HL-60 (cell line): ENCODE results near the gene SMAD7.

ENCODE experiments used
- DNase-seq, 2 experiments: peaks; one replicate each; pipeline ENCODE4 v3.0.0-alpha.2; 2010 to 2020; ENCODE audit warnings: low read depth in 1 of 2, low spot score in 1 of 2
- H3K27ac ChIP-seq: fragments of 250-450 bp; sonication (Bioruptor Pico); replicated peaks from 2 replicates; pipeline ENCODE4 v1.5.1; 2020; ENCODE audit warnings: mild to moderate bottlenecking, moderate library complexity
- H3K27me3 ChIP-seq: fragments of 250-450 bp; sonication (Bioruptor Pico); 2 replicates; pipeline ENCODE4 v1.5.1; 2021; ENCODE audit warnings: mild to moderate bottlenecking, moderate library complexity; ENCODE audit not compliant: insufficient read depth, poor library complexity, severe bottlenecking
- H3K4me3 ChIP-seq: replicated peaks from 2 replicates; pipeline ENCODE4 v1.5.1; 2011; ENCODE audit warnings: mild to moderate bottlenecking, control low read depth, low read length; ENCODE audit not compliant: insufficient read depth
- GABPA ChIP-seq: IDR thresholded peaks from 2 replicates; pipeline ENCODE4 v1.6.1; 2012; ENCODE audit warnings: low read depth
- POLR2AphosphoS5 ChIP-seq: IDR thresholded peaks from 2 replicates; pipeline ENCODE4 v1.6.1; 2012; ENCODE audit warnings: low read depth
- SPI1 ChIP-seq: IDR thresholded peaks from 2 replicates; pipeline ENCODE4 v1.6.1; 2012; ENCODE audit warnings: low read depth, mild to moderate bottlenecking, borderline replicate concordance
- TF ChIP-seq, protein P1 (sequence below): IDR thresholded peaks from 2 replicates; pipeline ENCODE4 v1.6.1; 2012; ENCODE audit warnings: low read depth; ENCODE audit not compliant: insufficient replicate concordance
- TF ChIP-seq, protein P2 (sequence below): IDR thresholded peaks from one replicate; pipeline ENCODE4 v1.5.1; 2011; ENCODE audit warnings: low read length, control low read depth, inconsistent platforms; ENCODE audit not compliant: insufficient read depth

Gene SMAD7

DNA sequence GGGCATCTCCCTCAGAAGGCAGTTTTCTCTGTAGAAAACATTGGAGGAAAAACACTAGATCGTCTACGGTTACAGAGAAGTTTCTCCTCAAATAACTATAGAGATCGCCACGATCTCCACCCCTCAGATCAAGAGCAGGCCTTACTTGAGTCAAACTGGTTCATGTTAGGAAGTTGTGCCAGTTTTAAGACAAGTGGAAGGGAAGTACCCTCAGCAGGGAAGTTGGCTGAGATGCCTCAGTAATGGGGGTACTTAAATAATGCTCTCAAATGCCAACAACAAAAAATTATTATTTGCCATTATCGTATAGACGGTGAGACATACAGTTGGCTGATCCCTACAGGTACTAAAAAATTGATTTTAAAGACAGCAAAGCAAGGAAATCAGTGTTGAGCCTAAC, 8.2 kb upstream of the SMAD7 start:
- TF ChIP-seq, protein P1, sequence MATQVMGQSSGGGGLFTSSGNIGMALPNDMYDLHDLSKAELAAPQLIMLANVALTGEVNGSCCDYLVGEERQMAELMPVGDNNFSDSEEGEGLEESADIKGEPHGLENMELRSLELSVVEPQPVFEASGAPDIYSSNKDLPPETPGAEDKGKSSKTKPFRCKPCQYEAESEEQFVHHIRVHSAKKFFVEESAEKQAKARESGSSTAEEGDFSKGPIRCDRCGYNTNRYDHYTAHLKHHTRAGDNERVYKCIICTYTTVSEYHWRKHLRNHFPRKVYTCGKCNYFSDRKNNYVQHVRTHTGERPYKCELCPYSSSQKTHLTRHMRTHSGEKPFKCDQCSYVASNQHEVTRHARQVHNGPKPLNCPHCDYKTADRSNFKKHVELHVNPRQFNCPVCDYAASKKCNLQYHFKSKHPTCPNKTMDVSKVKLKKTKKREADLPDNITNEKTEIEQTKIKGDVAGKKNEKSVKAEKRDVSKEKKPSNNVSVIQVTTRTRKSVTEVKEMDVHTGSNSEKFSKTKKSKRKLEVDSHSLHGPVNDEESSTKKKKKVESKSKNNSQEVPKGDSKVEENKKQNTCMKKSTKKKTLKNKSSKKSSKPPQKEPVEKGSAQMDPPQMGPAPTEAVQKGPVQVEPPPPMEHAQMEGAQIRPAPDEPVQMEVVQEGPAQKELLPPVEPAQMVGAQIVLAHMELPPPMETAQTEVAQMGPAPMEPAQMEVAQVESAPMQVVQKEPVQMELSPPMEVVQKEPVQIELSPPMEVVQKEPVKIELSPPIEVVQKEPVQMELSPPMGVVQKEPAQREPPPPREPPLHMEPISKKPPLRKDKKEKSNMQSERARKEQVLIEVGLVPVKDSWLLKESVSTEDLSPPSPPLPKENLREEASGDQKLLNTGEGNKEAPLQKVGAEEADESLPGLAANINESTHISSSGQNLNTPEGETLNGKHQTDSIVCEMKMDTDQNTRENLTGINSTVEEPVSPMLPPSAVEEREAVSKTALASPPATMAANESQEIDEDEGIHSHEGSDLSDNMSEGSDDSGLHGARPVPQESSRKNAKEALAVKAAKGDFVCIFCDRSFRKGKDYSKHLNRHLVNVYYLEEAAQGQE: no peak
- TF ChIP-seq, protein P2, sequence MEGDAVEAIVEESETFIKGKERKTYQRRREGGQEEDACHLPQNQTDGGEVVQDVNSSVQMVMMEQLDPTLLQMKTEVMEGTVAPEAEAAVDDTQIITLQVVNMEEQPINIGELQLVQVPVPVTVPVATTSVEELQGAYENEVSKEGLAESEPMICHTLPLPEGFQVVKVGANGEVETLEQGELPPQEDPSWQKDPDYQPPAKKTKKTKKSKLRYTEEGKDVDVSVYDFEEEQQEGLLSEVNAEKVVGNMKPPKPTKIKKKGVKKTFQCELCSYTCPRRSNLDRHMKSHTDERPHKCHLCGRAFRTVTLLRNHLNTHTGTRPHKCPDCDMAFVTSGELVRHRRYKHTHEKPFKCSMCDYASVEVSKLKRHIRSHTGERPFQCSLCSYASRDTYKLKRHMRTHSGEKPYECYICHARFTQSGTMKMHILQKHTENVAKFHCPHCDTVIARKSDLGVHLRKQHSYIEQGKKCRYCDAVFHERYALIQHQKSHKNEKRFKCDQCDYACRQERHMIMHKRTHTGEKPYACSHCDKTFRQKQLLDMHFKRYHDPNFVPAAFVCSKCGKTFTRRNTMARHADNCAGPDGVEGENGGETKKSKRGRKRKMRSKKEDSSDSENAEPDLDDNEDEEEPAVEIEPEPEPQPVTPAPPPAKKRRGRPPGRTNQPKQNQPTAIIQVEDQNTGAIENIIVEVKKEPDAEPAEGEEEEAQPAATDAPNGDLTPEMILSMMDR: no peak
- no peak overlapping the region for H3K27ac ChIP-seq

DNA sequence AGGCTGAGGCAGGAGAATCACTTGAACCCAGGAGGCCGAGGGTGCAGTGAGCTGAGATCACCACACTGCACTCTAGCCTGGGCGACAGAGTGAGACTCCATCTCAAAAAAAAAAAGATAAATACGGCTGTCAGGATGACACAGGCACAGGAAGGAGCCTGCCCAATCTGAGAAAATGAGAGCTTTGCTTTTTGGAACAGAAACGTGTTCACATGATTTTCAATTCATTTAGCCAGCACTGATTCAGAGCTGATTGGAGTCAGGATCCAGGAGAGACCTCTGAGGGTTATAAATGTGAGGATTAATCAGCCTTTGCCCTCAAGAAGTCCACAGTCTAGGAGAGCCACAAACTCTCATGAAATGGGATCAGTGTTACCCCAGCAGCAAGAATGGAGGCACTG, 6.9 kb upstream of the SMAD7 start:
- DNase-seq: no peak
- TF ChIP-seq, protein P1: no peak
- no peak for TF ChIP-seq POLR2AphosphoS5
- TF ChIP-seq, protein P2: no peak
- TF ChIP-seq GABPA: no peak
- no peak for TF ChIP-seq SPI1
- H3K27ac ChIP-seq: no peak overlapping the region
- no peaks in the 10 kb centered on the region for H3K27me3 ChIP-seq
- no peak overlapping the region for H3K4me3 ChIP-seq

More for the DNA sequence above, 8.2 kb upstream of the SMAD7 start:
- no peak overlapping the region for H3K4me3 ChIP-seq
- no peak for DNase-seq
- H3K27me3 ChIP-seq: no peaks in the 10 kb centered on the region

DNA sequence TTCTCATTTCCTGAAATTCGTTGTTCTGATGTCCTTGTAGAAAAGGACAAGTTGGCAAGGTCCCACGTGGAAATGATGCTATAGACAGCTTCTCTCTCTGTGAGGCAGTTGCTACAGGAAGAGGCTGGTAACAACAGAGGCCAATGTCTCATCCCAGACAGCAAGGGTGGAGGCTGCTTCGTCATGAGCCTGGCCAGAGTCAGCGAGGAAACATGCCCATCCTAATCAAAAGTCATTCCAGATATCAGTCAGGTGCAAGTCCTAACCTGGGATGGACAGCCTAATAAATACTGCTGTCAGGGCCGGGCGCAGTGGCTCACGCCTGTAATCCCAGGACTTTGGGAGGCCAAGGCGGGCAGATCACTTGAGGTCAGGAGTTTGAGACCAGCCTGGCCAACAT, 6.4 kb upstream of the SMAD7 start:
- no peak for DNase-seq
- H3K27ac ChIP-seq: no peak overlapping the region

More for the DNA sequence above, 6.4 kb upstream of the SMAD7 start:
- TF ChIP-seq, protein P1: no peak
- TF ChIP-seq POLR2AphosphoS5 (no peak), GABPA (no peak), SPI1 (no peak)
- TF ChIP-seq, protein P2: no peak
- H3K4me3 ChIP-seq: no peak overlapping the region
- H3K27me3 ChIP-seq: no peaks in the 10 kb centered on the region
